OCI-LY7 (cell line): ENCODE data around the gene PPCDC. TPM values are rescaled to one million over a fixed set of nuclear protein-coding genes. Genes with fewer than 3 reads are reported as not detected.

Experiments
- BruUV-seq: library from RNA; stranded (reverse); fragments of 400-500 nt; replicated peaks from 2 replicates; lab custom pipeline; 2021; lab: Mats Ljungman, UMichigan
- CTCF ChIA-PET: fragments of 300-600 bp; sonication (Branson Sonifier 250); formaldehyde crosslinking; loops from one replicate; lab custom pipeline; 2022; ENCODE audit warnings: antibody characterized with exemption; ENCODE audit not compliant: unreplicated experiment; lab: Charles Lee
- POLR2A ChIA-PET: fragments of 300-600 bp; sonication (Branson Sonifier 250); formaldehyde crosslinking; loops from one replicate; lab custom pipeline; 2022; ENCODE audit warnings: antibody characterized with exemption; lab: Charles Lee
- DNase-seq: peaks from one replicate; pipeline ENCODE4 v3.0.0-alpha.2; 2015; ENCODE audit warnings: low spot score
- H2AFZ ChIP-seq: fragments of 200-600 bp; sonication (generic), shearing (Covaris generic); 2 replicates; pipeline ENCODE4 v1.6.1; 2014; ENCODE audit warnings: mild to moderate bottlenecking, antibody characterized with exemption, low read length, moderate library complexity
- H3K27ac ChIP-seq: fragments of 200-600 bp; sonication (generic); 2 replicates; pipeline ENCODE4 v1.5.1; 2014; ENCODE audit warnings: mixed run types, low read depth, mild to moderate bottlenecking, moderate library complexity, low read length, inconsistent platforms; ENCODE audit not compliant: poor library complexity, severe bottlenecking
- H3K36me3 ChIP-seq: fragments of 200-600 bp; sonication (generic); 2 replicates; pipeline ENCODE4 v1.6.1; 2014; ENCODE audit warnings: mild to moderate bottlenecking, antibody characterized with exemption, low read length, moderate library complexity, mixed read lengths; ENCODE audit not compliant: insufficient read depth
- H3K4me1 ChIP-seq: fragments of 200-600 bp; sonication (generic); 2 replicates; pipeline ENCODE4 v1.5.1; 2014; ENCODE audit warnings: mild to moderate bottlenecking, low read length; ENCODE audit not compliant: insufficient read depth, poor library complexity, severe bottlenecking
- H3K4me2 ChIP-seq: fragments of 200-600 bp; sonication (generic); 2 replicates; pipeline ENCODE4 v1.6.1; 2014; ENCODE audit warnings: mild to moderate bottlenecking, low read length
- H3K4me3 ChIP-seq: fragments of 200-600 bp; sonication (generic); 2 replicates; pipeline ENCODE4 v1.5.1; 2014; ENCODE audit warnings: mild to moderate bottlenecking, low read depth, low read length; ENCODE audit not compliant: poor library complexity, severe bottlenecking
- H3K79me2 ChIP-seq: fragments of 200-600 bp; sonication (generic); 2 replicates; pipeline ENCODE4 v1.6.1; 2016; ENCODE audit warnings: low read depth, mild to moderate bottlenecking, low read length, moderate library complexity, mixed read lengths; ENCODE audit not compliant: insufficient read depth
- H3K9me2 ChIP-seq: fragments of 200-600 bp; sonication (generic); 2 replicates; pipeline ENCODE4 v1.6.1; 2016; ENCODE audit warnings: mild to moderate bottlenecking, low read length, mixed read lengths; ENCODE audit not compliant: insufficient read depth
- H3K9me3 ChIP-seq: fragments of 200-600 bp; sonication (generic); 2 replicates; pipeline ENCODE4 v1.6.1; 2014; ENCODE audit warnings: mild to moderate bottlenecking, mixed run types, low read length, mixed read lengths
- H4K20me1 ChIP-seq: fragments of 200-600 bp; sonication (generic); 2 replicates; pipeline ENCODE4 v1.6.1; 2014; ENCODE audit warnings: mild to moderate bottlenecking, antibody characterized with exemption, low read length, moderate library complexity, mixed read lengths; ENCODE audit not compliant: insufficient read depth
- CTCF ChIP-seq: fragments of 200-600 bp; sonication (generic); conservative IDR thresholded peaks from 2 replicates; pipeline ENCODE4 v1.5.1; 2014; ENCODE audit warnings: mild to moderate bottlenecking, antibody characterized with exemption, low read length, moderate library complexity, mixed read lengths
- EZH2phosphoT487 ChIP-seq: fragments of 200-600 bp; sonication (generic); IDR thresholded peaks from 2 replicates; pipeline ENCODE4 v1.6.1; 2018; ENCODE audit warnings: low read depth, borderline replicate concordance, mild to moderate bottlenecking, mixed run types, antibody characterized with exemption, low read length, moderate library complexity, mixed read lengths
- intact Hi-C: fragments of 100-400 bp; cut with micrococcal nuclease; formaldehyde crosslinking; loops from one replicate; pipeline ENCODE4 v1.10.0; 2022; ENCODE audit not compliant: unreplicated experiment
- total RNA-seq, 2 experiments: library from RNA; depleted of rRNA in 1 of 2; stranded (reverse); fragments of >200 nt in 1 of 2; shearing (Covaris generic) in 1 of 2; gene quantifications; 2 replicates each; pipeline ENCODE4 v1.2.3, GENCODE V29; 2014 to 2022

Gene PPCDC
- total RNA-seq, 2 experiments from 2014 or later = 44.3 to 48.3 TPM

GRCh38 chr15:75048394-75048793 lies 25.0 kb downstream of the PPCDC start:
- no peaks in the 10 kb centered on the region for H3K9me3 ChIP-seq
- H2AFZ ChIP-seq = no peak overlapping the region
- no peak overlapping the region for H3K4me2 ChIP-seq
- peaks cover 73% of the 10 kb centered on the region for H3K36me3 ChIP-seq
- no peak overlapping the region for H3K4me3 ChIP-seq
- H3K27ac ChIP-seq = no peak overlapping the region
- no peak for DNase-seq
- H3K4me1 ChIP-seq = peaks cover 48% of the 10 kb centered on the region
- BruUV-seq = no TSS peak
- TF ChIP-seq EZH2phosphoT487 (no peak), CTCF (no peak)
- intact Hi-C loops = no loop called here
- H3K9me2 ChIP-seq = no peaks in the 10 kb centered on the region
- H3K79me2 ChIP-seq = peaks cover 5% of the 10 kb centered on the region; the same call in 1 of the 2 replicates
- ChIA-PET POLR2A (interaction anchor here (0.6 to 1.0 kb wide), 2 partner anchors 35 to 66 kb away, joined by 3 read pairs; no protein-coding TSS in a partner anchor), CTCF (no interaction called here)
- no peaks in the 10 kb centered on the region for H4K20me1 ChIP-seq

- H3K9me2 ChIP-seq = no peaks in the 10 kb centered on the region
- no peak overlapping the region for H3K4me2 ChIP-seq
- no TSS peak for BruUV-seq
- no peak for DNase-seq
- intact Hi-C loops = no loop called here
- H3K4me3 ChIP-seq = no peak overlapping the region
- H2AFZ ChIP-seq = no peak overlapping the region
- no peaks in the 10 kb centered on the region for H4K20me1 ChIP-seq
- peaks cover 5% of the 10 kb centered on the region; the same call in 1 of the 2 replicates for H3K79me2 ChIP-seq
- peaks cover 38% of the 10 kb centered on the region for H3K4me1 ChIP-seq
- H3K9me3 ChIP-seq = no peaks in the 10 kb centered on the region
- POLR2A ChIA-PET = no interaction called here
- TF ChIP-seq CTCF (no peak), EZH2phosphoT487 (no peak)
- no peak overlapping the region for H3K27ac ChIP-seq
- peaks cover 63% of the 10 kb centered on the region for H3K36me3 ChIP-seq
- CTCF ChIA-PET = no interaction called here
Measured at GRCh38 chr15:75049392-75049791, 26.0 kb downstream of the PPCDC start.

GRCh38 chr15:75050283-75050682 lies 26.9 kb downstream of the PPCDC start:
- TF ChIP-seq CTCF (no peak), EZH2phosphoT487 (no peak)
- ChIA-PET CTCF (no interaction called here), POLR2A (interaction anchor here (0.6 to 1.6 kb wide), 3 partner anchors 57 to 373 kb away, joined by 3 to 4 read pairs (median 3); no protein-coding TSS in a partner anchor)
- Histone ChIP-seq H3K4me3 (no peak overlapping the region), H3K36me3 (peaks cover 54% of the 10 kb centered on the region), H3K9me2 (no peaks in the 10 kb centered on the region), H3K4me2 (no peak overlapping the region), H4K20me1 (no peaks in the 10 kb centered on the region), H3K79me2 (peaks cover 5% of the 10 kb centered on the region; the same call in 1 of the 2 replicates), H3K9me3 (no peaks in the 10 kb centered on the region), H3K4me1 (peaks cover 29% of the 10 kb centered on the region), H3K27ac (no peak overlapping the region), H2AFZ (no peak overlapping the region)
- intact Hi-C loops = no loop called here
- BruUV-seq = no TSS peak
- DNase-seq = no peak
